HL-60 (cell line): ENCODE data around the gene WDR1.

ENCODE experiments used
- POLR2AphosphoS5 ChIP-seq: IDR thresholded peaks from 2 replicates; pipeline ENCODE4 v1.6.1; 2012; ENCODE audit warnings: low read depth
- TF ChIP-seq, protein P1 (sequence below): IDR thresholded peaks from one replicate; pipeline ENCODE4 v1.5.1; 2011; ENCODE audit warnings: low read length, control low read depth, inconsistent platforms; ENCODE audit not compliant: insufficient read depth

DNA sequence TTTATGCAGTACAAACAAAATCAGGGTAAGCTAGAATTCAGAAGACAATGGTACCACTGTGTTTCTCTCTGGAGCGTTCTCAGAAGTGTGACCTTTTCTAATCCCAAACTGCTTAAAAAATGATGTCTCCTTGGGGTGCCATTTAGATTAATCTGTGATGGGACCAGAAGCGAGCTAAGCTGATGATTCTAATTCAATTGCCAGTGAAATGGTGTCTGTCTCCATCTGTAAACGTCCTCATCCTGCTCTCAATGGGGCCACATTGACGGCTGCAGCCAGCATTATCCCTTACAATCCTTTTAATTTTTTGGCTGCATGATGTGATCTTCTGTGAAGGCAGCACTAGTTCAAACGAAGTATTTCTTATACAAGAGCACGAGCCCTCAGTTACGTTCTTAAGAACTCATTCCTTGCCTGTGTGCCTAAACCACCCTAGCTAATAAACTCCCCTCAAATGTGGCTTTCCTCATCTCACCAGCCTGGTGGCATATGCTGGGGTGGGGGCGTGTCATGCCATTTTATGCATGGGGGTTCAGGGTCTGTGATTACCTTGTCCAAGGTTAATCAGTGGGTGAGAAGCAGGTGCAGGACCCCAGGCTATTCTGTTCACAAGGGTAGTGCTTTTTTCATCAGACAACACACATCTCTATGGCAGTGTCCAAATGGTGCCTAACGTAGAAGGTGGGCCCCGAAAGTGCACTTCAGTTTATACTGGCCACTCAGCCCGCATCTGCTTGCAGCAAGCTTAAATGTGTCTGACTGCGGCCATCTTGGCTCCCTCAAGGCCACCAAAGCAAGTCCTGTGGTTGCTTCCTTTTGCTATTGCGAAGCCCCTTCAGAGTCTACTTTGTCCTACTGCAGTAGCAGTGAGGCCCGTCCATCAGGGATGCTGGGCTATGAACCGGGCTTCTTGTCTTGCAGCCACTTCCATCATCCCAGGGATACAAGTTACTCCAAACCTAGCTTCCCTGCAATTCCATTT, 49.6 kb downstream of the WDR1 start:
- TF ChIP-seq, protein P1, sequence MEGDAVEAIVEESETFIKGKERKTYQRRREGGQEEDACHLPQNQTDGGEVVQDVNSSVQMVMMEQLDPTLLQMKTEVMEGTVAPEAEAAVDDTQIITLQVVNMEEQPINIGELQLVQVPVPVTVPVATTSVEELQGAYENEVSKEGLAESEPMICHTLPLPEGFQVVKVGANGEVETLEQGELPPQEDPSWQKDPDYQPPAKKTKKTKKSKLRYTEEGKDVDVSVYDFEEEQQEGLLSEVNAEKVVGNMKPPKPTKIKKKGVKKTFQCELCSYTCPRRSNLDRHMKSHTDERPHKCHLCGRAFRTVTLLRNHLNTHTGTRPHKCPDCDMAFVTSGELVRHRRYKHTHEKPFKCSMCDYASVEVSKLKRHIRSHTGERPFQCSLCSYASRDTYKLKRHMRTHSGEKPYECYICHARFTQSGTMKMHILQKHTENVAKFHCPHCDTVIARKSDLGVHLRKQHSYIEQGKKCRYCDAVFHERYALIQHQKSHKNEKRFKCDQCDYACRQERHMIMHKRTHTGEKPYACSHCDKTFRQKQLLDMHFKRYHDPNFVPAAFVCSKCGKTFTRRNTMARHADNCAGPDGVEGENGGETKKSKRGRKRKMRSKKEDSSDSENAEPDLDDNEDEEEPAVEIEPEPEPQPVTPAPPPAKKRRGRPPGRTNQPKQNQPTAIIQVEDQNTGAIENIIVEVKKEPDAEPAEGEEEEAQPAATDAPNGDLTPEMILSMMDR: no peak
- no peak for TF ChIP-seq POLR2AphosphoS5
